NCI-H1105 treated with DMSO at 0.1 percent for 48 hours (cell line): ENCODE data around the gene RAB18.
"Not testable (repeated sequence)": the region's sequence is repeated elsewhere in the genome, so short reads cannot be mapped to it uniquely, and the experiment has no call there.

ENCODE experiments used
- DNase-seq: peaks from one replicate; lab custom pipeline; 2025; lab: John Stamatoyannopoulos, UW

RAB18 gene

GRCh38 chr10:27504007-27504807, at the start of gene RAB18:
TSS of gene RAB18 (plus strand) at chr10:27504304. CDS start at chr10:27504370, 66 bp downstream.
- peak; percentile 90 for DNase-seq

DNA sequence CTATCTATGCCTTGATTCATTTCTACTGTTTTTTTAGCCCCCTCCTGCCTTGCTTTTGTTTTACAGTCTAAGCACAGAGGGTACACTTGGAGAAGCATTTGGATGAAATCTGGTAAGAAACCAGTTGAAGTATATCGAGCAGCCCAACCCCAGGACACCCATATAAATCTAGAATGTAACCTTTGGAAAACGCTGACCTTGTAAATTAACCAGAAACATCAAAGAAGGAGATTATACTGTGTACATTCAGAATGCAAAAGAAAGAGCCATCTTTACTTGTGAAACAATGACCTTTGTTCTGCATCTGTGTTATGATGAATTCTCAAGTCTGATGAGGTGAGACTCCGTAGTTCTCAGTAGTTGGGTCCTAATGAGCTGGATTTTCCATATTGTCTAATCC, 49.3 kb upstream of the RAB18 start:
- DNase-seq: no peak

DNA sequence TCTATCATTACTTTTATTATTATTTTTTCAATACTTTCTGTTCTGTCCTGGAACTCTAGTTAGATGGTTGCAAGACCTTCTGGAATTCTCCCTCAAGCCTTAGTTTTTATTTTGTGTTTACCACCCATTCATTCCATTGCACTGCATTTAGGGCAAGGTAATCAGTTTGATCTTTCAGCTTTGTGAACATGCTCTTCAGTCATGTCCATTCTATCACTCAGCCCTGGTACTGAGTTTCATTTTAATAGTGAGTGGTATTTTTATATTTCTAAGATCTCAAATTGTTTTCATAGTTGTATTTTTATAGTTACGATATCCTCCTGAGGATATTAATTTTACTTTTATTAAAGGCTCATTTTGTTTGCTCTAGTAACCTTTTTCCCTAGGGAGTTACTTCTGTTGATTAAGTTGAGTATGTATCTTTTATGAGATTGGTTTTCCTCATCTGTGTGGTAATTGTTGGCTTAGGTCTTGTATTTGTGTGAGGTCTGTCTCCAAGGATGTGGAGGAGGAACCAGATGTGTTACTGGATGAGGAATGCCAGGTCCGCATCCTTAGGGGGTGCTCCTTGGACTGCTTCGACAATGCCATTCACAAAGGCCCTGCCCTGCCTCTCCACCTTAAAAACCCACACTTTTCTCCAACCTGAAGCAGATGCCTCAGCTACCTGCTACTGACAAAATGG, 46.7 kb upstream of the RAB18 start:
- no peak for DNase-seq

DNA sequence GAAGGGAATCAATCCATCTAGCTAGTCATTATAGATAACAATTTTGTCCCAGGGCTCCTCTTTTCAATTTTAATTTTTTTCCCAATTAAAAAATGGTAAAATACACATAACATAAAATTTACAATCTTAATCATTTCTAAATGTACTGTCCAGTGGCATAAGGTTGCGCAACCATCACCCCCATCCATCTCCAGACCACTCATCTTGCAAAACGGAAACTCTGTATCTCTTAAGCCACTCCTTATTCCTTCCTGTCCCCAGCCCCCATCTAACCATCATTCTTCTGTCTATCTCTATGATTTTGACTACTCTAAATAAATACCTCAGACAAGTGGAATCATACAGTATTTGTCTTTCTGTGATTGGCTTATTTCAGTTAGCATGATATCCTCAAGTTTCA, 46.1 kb upstream of the RAB18 start:
- no peak for DNase-seq

GRCh38 chr10:27461312-27461711, 42.8 kb upstream of the RAB18 start:
- no peak for DNase-seq

DNA sequence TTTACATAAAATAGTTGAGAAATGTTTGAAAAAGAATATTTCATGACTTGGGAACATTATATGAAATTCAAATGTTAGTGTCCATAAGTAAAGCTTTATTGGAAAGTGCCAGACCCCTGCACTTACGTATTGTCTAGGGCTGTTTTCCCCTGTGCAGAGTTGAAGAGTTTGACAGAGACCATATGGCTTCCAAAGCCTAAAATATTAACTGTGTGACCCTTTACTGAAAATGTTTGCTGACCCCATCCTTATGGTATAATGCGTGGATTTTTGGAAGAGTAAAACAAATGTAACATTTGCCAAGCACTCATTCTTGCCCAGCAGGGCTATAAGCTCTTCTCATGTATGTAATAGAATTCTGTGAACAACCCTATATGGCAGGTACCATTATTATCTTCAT, 40.1 kb upstream of the RAB18 start:
- no peak for DNase-seq

DNA sequence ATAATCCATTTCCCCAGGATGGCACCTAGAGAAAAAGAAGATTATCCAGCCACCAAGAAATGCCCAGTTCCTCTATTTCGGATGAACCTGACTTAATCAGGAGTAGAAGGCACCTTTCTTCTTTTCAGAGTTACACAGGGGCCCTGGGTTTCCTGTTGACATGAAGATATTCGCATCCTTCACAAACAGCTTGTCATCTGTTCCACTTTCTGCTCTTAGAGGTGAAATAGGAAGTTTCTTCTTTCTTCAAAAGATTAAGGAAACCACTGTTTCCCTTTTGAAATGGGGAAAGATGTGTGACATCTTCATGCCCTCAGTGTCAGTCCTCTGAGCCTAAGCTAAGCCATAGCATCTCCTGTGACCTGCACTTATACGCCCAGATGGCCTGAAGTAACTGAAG, 39.1 kb upstream of the RAB18 start:
- DNase-seq: no peak

DNA sequence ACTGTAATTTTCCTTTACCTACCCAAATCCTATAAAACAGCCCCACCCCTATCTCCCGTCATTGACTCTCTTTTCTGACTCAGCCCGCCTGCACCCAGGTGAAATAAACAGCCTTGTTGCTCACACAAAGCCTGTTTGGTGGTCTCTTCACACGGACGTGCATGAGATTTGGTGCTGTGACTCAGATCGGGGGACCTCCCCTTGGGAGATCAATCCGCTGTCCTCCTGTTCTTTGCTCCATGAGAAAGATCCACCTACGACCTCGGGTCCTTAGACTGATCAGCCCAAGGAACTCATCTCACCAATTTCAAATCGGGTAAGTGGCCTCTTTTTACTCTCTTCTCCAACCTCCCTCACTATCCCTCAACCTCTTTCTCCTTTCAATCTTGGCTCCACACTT, 38.5 kb upstream of the RAB18 start:
- not testable (repeated sequence) for DNase-seq

- no peak for DNase-seq
Measured at GRCh38 chr10:27470885-27471284, 33.2 kb upstream of the RAB18 start.

- no peak for DNase-seq
Measured at GRCh38 chr10:27474741-27475140, 29.4 kb upstream of the RAB18 start.

DNA sequence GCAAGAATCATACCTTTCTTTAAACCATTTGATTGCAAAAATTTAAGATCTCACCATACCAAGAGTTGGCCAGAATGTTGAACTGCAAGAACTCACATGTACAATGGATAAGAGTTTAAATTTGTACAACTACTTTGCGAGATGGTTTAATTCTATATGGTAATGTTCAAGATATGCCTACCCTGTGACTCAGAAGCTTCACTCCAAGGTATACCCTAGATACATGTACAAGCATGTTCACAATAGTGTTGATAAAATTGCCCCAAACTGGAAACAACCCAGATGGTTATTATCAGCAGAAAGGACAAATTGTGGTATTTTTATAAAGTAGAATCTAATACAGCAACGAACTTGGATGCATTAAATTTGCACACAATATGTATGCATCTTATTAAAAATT, 25.1 kb upstream of the RAB18 start:
- DNase-seq: no peak

DNA sequence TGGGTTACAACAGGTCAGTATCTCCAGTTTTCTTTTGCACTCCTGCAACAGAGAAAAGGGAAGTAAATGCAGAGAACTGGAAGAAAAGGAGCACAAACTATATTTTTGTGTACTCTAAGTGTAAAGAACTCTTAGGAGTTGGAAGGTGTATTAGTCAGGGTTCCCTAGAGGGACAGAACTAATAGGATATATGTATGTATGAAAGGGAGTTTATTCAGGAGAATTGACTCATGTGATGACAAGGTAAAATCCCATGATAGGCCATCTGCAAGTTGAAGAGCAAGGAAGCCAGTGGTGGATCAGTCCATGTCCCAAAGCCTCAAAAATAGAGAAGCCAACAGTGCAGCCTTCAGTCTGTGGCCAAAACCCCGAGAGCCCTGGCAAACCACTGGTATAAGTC, 22.6 kb upstream of the RAB18 start:
- no peak for DNase-seq

- DNase-seq: no peak
Measured at GRCh38 chr10:27482984-27483956, 20.8 kb upstream of the RAB18 start.

DNA sequence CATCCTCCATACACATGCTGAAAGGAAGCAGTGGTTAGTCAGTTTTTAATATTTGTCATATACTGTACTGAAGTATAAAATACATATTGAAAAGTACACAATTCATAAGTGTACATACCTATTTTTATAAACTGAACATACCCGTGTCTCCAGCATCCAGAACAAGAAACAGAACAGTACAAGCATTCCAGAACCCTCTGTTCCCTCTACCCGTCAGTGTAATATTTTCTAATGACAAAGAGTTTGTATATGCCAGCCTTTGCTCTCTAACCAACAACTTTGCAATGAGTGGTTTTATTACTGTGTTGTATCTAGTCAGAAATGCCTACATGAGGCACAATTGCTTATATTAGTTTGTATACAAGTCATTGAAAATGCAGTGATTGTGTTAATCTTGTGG, 18.7 kb upstream of the RAB18 start:
- no peak for DNase-seq

DNA sequence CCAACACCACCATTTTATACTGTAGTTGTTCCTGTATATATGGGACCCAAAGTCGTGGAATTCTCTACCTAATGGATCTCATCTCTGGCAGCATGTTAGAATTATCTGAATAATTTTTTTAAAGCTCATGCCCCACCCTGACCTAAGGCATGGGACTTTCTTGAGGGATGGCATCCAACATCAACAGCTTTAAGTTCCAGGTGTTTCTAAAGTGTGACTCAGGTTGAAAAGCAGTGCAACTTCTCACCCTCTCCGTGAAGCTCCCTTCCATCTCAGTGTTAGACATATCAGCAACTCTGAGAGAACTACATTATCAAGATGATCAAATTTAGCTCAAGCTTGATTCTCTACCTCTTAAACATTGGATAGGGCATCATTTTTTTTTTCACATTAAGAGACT, 18.1 kb upstream of the RAB18 start:
- no peak for DNase-seq

DNA sequence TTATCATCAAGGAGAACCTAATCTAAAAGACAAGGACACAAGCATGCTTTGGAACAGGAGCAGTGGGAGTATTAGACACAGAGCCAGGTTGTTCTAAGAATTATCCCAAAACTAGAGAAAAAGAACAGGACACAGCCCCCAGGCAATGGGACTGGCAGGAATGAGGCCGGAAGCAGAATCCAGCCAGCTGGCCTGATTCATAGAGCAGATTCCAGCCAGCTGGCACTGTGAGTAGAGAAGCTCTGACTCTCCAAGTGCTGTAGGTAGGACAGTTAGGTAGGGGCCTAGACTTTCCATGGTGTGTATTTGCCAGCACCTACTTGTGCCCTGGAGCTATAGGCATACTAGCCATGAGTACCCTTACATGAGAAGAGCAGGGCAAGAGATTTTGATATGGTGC, 13.3 kb upstream of the RAB18 start:
- no peak for DNase-seq

DNA sequence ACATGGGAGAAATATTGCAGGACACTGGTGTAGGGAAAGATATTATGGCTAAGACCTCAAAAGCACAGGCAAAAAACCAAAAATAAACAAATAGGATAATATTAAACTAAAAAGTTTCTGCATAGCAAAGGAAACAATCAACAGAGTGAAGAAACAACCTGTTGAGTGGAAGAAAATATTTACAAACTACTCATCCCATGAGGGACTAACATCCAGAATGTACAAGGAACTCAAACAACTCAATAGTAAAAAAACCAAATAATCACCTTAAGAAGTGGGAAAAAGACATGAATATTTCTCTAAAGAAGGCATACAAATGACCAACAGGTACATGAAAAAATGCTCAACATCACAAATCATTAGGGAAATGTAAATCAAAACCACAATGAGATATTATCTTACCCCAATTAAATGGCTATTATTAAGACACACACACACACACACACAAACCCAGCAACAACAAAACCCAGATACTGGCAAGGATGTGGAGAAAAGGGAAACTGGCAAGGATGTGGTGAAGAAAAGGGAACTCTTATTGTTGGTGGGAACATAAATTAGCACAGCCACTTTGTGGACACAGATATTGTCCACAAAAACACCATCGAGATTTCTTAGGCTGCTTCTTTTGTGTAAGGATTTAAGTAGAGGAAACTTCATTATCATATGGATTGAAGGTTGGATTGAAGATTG, 9.8 kb upstream of the RAB18 start:
- DNase-seq: no peak

- no peak for DNase-seq
Measured at GRCh38 chr10:27496137-27496536, 8.0 kb upstream of the RAB18 start.

GRCh38 chr10:27500096-27500495, 4.0 kb upstream of the RAB18 start:
- no peak for DNase-seq

GRCh38 chr10:27500886-27501285, 3.2 kb upstream of the RAB18 start:
- no peak for DNase-seq

- no peak for DNase-seq
Measured at GRCh38 chr10:27503498-27504006, 552 bp upstream of the RAB18 start.
